SK-N-SH (cell line): Measurements from ENCODE around the gene CHD6.

Source experiments
- CTCF ChIP-seq: fragments of 200-600 bp; sonication (generic); IDR thresholded peaks from 2 replicates; pipeline ENCODE4 v1.6.1; 2017; ENCODE audit warnings: antibody characterized with exemption, mild to moderate bottlenecking, moderate library complexity
- EZH2phosphoT487 ChIP-seq: fragments of 200-600 bp; sonication (generic); IDR thresholded peaks from 2 replicates; pipeline ENCODE4 v1.6.1; 2017; ENCODE audit warnings: low read depth, mixed run types, mild to moderate bottlenecking, antibody characterized with exemption, moderate library complexity, borderline replicate concordance
- RAD21 ChIP-seq: IDR thresholded peaks from 2 replicates; pipeline ENCODE4 v1.6.1; 2012; ENCODE audit warnings: mild to moderate bottlenecking, low read length

- TF ChIP-seq EZH2phosphoT487 (no peak), CTCF (no peak), RAD21 (no peak)
These were observed 166.0 kb downstream of the CHD6 start for GRCh38 chr20:41452226-41452625.
